GM13977 (cell line): ENCODE data around the gene PIP4K2C.

Experiments
- DNase-seq: peaks from one replicate; pipeline ENCODE4 v3.0.0; 2012; ENCODE audit warnings: low spot score
- in situ Hi-C: fragments of 300-500 bp; cut with MboI; formaldehyde crosslinking; loops from one replicate; pipeline ENCODE4 v1.12.0; 2022; ENCODE audit warnings: low sequenced_read_pairs, low pct_unique_long_range_greater_than_20kb, mixed read lengths, inconsistent platforms; ENCODE audit not compliant: unreplicated experiment
- TF ChIP-seq, protein P1 (sequence below): IDR thresholded peaks from 2 replicates; pipeline ENCODE4 v1.5.1; 2012; ENCODE audit warnings: mild to moderate bottlenecking, control low read depth; ENCODE audit not compliant: insufficient read depth; ENCODE audit errors: extremely low read depth, missing control alignments

PIP4K2C gene

DNA sequence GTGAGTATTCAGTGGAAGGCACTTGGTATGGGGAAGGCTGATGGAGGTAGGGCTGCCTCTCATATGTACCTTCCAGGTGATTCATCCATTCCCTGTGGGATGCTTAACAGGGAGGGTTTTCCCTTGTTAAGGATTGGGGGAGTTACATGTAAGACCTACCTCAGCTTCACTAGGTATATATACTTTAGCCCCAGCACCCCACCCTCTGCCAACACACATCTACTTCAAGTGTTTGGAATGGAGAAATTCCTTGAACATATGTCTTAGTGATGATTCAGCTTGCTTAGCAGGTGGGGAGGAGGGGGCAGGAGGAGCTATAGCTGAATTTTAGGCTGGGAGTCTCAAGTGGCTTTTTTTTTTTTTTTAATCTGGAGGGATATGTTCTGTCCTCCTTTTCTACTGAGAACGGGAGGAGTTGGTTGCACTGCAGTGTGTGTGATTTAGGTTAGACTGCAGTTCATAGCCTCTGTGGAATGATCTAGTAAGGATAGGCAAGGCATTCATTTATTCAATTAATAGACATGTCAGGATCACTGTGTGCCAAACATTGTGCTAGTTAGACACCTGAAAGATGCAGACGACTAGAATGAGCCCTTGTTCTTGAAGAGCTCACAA is 1.7 kb downstream of the PIP4K2C start:
- in situ Hi-C loops = no loop called here
- TF ChIP-seq, protein P1, sequence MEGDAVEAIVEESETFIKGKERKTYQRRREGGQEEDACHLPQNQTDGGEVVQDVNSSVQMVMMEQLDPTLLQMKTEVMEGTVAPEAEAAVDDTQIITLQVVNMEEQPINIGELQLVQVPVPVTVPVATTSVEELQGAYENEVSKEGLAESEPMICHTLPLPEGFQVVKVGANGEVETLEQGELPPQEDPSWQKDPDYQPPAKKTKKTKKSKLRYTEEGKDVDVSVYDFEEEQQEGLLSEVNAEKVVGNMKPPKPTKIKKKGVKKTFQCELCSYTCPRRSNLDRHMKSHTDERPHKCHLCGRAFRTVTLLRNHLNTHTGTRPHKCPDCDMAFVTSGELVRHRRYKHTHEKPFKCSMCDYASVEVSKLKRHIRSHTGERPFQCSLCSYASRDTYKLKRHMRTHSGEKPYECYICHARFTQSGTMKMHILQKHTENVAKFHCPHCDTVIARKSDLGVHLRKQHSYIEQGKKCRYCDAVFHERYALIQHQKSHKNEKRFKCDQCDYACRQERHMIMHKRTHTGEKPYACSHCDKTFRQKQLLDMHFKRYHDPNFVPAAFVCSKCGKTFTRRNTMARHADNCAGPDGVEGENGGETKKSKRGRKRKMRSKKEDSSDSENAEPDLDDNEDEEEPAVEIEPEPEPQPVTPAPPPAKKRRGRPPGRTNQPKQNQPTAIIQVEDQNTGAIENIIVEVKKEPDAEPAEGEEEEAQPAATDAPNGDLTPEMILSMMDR = no peak
- DNase-seq = no peak

DNA sequence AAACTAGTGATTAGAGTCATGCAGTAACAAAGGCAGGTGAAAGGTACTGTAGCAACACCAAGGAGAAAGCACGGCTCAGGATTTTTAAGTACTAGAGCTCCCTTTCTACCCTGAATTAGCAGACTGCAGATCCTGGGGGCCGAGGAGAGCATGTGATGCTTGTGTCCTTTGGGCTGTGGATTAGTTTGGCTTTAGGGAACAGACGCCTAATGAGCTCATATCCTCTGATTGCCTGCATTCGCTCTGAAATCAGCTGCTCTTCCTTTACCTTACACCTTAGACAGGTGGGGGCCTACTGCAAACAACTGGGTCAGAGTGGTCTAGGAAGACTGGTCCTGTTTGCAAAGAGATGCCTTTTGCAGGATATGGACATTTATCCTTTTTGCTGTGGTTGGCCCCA is 2.2 kb downstream of the PIP4K2C start:
- DNase-seq = no peak
- TF ChIP-seq, protein P1 = no peak
- in situ Hi-C loops = no loop called here

DNA sequence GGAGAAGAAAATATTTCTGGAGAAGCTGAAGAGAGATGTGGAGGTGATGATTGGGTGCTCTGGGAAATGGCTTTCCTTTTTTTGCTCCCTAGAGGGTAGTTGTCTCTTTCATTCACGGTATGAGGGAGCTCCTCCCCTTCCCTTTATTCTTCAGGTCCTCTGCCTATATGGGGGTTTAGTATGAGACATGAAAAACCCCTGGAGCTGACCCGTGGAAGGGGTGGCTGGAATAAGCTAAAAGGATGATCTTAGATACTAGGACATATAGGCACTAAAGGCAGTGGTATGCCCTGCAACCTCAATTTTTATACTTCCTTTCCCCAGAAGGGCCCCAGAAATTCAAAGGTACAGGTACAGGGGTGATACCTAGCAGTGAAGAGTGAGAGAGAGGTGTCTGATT is 9.4 kb downstream of the PIP4K2C start:
- in situ Hi-C loops = no loop called here
- no peak for DNase-seq
- TF ChIP-seq, protein P1 = no peak

DNA sequence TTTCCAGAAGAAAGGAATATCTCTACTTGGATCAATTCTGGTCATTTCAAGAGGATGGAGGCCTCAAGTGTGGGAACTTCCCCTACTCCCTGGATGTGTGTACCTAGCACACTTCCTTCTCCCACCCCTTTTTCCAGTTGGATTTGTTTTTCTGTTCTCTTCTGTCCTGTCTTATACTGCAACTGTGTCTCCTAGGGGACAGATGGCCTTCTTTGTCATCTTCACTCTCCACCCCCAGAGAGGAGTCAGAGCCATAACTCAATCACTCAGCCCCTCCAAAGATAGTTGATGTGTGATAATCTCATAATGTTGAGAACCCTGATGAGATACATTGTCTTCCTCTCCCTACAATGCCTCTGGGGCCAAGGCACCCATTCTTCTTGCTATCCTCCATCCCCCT is 11.6 kb downstream of the PIP4K2C start:
- TF ChIP-seq, protein P1 = no peak
- in situ Hi-C loops = no loop called here
- DNase-seq = no peak

DNA sequence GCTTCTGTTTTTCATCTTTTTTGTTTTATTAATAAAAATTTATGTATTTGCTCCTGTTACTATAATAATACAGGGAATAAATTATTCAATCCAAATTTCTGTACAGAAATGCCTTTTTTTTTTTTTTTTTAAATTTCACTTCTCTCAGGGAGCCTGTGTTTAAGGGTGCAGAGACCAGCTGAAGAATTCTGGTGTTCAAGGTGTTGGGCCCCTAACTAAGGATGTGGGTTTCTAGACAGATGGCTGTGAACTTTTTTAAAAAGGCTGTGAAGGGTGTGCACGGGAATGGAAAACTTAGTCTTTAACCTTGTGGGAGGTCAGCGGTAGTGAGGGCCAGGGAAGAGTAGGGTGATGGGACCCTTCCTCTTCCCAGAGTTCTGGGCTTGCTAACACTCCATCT is 12.3 kb downstream of the PIP4K2C start:
- TF ChIP-seq, protein P1 = no peak
- no peak for DNase-seq
- in situ Hi-C loops = no loop called here

DNA sequence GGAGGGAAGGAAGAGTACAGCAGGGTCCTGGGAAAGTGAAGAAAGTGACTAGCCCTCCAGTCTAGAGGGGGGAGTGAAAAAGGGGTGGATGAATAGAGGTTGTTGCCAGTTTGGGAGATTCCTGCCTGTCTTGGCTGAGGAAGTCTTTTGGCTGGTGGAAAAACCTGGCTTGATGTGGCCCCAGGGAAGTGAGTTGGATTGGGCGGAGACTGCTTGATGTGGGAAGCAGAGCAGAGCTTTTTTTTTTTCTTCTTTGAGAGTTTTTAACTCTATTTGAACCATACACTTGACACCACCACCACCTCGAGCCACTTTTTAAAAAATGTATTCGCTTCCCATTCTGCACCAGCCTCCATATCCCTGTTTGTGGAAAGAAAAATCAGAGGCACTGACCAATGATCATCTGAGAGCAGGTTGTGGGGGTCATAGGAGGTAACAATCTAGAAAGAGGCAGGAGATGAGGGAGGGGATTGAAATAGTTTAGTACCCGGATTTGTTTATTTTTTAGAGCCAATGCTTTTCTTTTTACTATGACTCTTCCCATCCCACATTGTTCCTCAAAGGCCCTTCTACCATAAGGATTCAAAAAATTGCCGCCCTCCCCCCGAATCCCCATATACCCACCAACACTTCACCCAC is 12.9 kb downstream of the PIP4K2C start:
- TF ChIP-seq, protein P1 = no peak
- in situ Hi-C loops = no loop called here
- DNase-seq = no peak
